Measurements from ENCODE around the gene CHD2.
"Not testable (repeated sequence)": the region's sequence is repeated elsewhere in the genome, so short reads cannot be mapped to it uniquely, and the experiment has no call there.

The CHD2 gene

DNA sequence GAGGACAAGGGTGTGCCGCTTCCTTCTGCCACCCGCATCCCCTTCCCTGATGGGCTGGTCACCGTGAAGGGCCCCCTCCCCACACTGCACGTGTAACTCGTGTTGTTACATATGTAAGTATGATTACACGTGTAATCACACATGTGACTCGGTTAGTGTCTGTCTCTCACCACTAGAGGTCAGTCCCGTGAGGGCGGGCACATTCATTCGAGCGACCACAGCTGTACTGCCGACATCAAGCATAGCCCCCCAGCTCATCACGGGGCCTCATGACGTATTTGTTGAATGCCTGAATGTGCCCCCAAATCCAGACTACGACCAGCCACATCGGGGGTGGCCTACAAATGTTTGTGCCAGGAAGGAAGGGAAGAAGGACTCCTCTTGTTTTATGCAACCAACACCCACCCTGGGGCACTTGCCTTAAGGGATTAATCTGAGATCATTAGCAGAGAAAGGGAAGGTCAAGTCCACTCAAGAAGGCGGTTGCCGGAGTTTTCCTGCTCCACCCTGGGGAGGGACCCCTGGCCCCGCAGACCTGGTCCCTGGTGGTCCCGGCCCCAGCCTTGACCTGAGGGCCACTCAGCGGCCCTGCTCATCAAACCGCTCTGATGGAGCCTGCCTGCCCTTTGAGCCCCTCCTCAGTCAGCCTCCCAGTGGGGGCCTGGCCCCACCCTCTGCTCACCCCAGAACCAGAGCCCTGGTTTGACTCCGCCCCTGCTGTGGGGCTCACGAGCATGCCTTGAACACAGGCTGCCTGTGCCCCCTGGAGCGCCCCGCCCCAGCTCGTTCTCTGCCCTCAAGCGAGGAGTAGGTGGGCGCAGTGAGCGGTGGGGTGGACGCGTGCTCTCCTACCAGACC lies 136.1 kb downstream of the CHD2 start:
- DNase-seq (ENCODE audit: low read depth) = peak; percentile 8

GRCh38 chr15:93036951-93037819 lies 137.1 kb downstream of the CHD2 start:
- DNase-seq (ENCODE audit: low read depth) = no peak

DNA sequence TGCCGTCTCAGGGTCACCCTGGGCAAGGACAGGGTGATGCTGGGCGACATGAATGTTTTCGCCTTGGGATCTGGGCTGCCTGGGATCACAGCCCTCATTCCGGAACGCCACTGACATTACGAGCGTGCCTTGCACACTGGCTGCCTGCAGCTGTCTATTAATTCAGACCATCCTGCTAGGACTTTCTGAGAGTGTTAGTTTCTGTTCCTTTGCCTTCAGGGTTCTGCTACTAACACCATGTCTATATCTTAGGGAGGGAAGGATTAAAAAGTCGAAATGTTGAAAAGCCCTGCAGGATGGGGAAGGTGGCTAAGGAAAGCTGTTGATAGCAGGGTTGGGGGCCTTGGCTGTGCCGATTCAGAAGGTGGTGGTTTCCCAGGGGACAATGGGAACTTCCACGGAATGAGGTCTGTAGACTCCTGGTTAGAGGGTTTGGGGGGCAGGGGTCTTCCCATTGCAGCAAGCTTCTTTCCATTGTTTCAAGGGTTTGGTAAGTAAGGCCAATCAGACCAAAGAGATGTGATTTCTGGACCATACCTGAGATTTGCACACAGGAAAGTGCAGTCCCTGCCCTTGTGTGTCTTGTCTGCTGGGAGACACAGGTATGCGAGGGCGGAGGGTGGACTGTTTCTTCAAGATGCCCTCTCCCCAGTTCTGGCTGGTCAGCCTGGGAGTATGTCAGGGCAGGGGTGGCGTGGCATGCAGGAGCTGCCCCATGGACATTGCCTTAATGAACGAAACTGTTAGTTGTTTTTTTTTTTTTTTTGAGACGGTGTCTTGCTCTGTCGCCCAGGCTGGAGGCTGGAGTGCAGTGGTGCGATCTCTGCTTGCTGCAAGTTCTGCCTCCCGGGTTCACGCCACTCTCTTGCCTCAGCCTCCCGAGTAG lies 137.9 kb downstream of the CHD2 start:
- no peak for DNase-seq (ENCODE audit: low read depth)

DNA sequence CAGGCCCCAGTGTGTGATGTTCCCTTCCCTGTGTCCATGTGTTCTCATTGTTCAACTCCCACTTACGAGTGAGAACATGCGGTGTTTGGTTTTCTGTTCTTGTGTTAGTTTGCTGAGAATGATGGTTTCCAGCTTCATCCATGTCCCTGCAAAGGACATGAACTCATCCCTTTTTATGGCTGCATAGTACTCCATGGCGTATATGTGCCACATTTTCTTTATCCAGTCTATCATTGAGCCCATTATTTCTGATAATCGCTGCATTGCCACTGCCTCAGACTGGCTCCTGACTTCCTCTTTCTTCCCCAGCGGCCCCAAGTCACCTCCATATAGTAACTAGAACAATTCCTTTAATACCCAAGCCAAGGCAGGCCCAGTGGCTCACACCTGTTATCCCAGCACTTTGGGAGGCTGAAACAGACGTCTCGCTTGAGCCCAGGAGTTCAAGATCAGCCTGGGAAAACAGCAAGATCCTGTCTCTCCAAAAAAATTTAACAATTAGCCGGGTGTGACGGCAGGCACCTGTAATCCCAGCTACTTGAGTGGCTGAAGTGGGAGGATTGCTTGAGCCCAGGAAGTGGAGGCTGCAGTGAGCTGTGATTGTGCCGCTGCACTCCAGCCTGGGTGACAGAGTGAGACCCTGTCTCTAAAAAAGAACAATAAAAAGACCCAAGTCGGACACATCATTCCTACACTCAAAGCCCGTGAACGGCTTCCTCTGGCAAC lies 139.6 kb downstream of the CHD2 start:
- DNase-seq (ENCODE audit: low read depth) = not testable (repeated sequence)

DNA sequence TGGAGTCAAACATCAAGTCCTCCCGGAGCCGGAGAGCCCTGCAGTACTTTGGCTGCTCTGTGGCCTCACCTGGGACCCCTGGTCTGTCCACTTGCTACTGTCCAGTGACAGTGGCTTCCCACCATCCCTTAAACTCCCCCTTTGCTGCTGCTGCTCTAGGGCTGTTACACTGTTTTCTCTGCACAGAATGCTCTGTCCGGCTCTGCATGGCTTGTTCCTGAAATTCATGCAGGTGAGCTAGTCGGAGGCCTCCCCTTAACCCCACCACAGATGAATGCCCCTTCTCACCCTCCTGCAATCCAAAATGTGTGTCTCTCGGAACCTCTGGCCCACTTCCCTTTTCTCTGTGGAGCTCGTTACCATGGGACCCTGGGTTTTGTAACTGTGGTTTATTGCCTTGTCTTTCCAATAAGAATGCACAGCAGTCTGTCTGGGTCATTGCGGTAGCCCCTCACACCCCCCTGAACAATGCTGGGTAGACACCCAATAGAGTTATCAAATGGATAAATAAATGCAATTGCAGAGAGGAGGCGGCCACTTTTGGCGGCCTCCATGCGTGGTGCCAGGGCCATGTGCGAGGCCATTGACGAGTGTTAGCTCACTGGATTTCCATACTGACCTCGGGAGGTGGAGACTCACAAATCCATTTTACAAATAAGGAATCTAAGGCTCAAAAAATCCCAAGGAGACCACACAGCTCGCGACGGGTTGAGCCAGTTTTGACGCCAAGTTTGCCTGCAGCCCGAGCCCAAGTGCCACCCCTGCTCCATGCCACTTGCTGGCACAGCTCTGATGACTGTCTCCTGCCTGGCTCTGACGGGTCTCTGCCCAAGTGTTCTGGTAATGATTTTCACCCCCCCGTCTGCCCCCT lies 140.4 kb downstream of the CHD2 start:
- DNase-seq (ENCODE audit: low read depth) = no peak

- DNase-seq (ENCODE audit: low read depth) = no peak
Observed at GRCh38 chr15:93041159-93041547, 141.0 kb downstream of the CHD2 start.

- no peak for DNase-seq (ENCODE audit: low read depth)
Observed at GRCh38 chr15:93042211-93042610, 142.1 kb downstream of the CHD2 start.

DNA sequence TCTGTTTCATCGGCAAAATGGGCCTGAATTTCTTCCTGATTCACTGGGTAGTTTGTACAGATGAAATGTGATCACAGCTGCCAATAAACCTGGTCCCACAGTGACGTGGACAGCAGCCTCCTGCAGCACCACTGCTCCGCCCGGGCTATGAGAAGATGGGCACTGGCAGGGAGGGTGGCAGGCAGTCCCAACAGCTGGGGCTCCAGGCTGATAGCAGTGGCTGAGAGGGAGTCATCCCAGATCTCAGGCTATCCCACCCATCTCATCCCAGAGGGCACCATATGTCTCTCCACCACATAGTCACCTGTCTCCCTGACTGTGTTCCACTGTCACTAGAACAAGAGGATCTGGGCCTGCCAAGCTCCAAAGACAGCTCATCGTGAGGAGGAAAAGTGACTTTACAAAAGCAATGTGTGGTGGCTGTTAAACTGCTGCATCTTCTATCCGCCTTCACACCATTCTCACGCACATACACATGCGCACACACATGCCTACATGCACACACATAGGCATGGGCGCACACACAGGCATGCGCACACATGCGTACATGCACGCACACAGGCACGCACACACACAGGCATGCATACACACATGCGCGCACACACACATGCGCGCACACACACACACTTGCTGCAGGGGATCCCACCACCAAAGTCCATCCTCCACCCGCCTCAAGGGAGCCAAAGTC lies 142.7 kb downstream of the CHD2 start:
- DNase-seq (ENCODE audit: low read depth) = no peak

DNA sequence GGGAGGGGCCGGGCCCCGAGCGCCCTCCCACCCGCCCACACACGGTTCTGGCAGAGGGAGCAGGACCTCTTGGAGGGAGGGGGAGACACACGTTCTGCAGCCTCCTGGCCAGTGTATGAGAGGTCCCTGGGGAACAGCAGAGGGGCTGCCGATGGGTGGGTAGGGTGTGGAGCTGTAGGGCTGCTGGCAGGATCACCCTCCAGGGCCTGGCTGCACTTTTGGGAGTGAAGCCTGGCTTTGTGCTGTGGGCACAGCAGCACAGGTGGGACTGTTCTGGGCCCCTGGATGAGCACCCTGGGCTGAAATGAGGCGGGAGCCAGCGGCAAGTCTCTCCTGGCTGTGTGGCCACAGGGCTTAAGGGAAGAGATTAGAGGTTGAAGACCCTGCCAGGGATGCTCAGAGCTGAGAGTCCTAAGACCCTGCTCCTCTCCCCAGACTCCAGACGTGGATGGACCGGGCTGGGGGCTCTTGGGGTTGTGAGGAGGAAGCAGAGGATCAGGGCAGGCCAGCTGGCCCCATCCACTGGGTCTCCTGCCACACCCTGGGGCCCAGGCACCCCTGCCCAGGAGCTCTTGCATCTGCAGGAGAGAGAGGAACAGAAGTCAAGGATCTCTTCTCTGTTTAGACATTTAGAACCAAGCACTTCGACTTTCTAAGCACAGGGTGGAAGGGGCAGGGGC lies 143.6 kb downstream of the CHD2 start:
- no peak for DNase-seq (ENCODE audit: low read depth)

GRCh38 chr15:93044301-93045190 lies 144.4 kb downstream of the CHD2 start:
- no peak for DNase-seq (ENCODE audit: low read depth)

DNA sequence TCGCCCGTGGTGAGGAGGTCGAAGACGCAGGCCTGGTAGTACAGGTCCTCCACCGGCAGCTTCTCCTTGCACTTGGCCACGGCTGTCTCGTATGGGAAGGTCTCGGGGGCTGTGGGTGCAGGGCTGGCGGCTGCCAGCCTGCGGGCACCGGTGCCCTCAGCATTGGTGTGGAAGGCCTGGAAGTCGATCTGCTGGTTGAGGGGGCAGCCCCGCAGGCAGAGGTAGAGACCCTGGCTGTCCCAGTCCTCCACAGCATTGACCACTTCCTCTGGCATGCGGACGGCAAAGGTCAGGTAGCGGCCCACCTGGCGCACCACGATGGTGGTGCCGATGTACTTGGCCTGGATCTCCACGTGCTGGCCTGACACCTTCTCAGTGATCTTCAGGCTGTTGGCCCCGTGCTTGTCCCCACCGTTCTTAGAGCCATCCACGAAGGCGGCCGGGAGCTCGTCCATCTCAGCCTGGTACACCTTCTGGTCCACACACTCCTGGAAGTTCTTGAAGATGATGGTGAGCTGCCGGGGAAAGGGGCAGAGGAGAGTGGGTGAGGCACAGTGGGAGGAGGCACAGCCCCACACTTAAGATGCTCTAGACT lies 145.2 kb downstream of the CHD2 start:
- no peak for DNase-seq (ENCODE audit: low read depth)

DNA sequence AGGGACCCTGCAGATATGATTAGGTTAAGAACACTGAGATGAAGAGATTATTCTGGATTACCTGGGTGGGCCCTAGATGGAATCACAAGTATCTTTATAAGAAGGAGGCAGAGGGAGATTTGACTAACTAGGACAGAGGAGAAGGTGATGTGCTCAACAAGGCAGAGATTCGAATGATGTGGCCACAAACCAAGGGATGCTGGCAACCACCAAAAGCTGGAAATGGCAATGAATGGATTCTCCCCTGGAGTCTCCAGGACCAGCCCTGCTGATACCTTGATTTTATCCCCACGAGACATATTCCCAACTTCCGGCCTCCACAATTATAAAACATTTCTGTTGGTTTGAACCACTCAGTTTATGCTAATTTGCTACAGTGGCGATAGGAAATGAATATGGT lies 146.0 kb downstream of the CHD2 start:
- DNase-seq (ENCODE audit: low read depth) = no peak

DNA sequence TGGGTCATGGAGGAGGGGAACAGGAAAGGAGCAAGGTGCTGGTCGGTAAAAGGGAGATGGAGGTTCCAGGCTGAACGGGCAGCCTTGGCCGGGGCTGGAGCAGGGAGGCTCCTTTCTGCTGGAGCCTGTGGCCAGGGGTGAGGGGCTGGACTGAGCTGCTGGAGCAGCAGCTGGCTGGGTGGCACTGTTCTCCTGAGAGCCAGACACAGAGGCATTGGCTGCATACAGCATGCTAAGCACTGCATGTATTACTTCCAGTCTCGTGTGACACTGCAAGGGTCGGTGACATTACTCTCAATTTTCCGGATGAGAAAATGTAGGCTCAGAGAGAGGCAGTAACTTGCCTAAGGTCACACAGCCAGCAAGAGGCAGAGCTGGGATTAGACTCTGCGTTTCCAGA lies 146.6 kb downstream of the CHD2 start:
- DNase-seq (ENCODE audit: low read depth) = no peak

DNA sequence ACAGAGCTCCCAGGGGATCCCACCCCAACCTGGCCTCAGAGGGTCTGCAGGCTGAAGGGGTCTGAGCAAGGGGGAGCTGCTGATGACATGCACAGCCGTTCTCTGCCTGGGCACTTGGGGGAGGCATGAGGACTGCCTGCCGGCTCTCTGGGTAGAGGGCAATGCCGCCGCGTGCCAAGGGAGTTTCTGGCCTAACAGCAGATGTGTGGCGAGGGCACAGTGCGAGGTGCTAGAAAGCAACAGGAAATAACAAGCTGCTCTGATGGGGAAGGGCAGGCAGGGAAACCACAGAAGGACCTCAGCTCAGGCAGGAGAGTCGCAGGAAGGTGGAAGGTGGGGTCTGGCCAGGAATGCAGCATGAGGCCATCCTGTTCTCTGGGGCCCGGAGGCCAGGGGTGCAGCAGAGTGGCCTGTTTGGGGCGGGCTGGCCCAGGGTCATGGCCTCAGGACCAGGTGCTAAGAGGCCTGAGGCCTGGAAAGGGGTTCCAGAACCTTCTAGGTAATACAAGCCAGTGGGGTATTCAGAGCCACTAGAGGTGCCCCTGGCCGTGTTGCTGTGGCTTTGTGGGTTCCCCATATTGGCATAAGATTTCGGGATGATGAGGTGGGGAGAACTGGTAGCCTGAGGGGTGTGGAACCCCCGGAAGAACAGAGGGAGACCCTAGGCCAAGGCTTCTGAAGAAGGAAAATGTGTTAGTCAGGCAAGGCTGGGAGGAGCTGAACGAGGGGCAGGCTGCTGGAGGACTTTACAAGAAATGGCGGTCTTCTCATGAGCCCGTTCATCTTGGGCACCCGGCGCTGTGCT lies 147.7 kb downstream of the CHD2 start:
- DNase-seq (ENCODE audit: low read depth) = no peak

DNA sequence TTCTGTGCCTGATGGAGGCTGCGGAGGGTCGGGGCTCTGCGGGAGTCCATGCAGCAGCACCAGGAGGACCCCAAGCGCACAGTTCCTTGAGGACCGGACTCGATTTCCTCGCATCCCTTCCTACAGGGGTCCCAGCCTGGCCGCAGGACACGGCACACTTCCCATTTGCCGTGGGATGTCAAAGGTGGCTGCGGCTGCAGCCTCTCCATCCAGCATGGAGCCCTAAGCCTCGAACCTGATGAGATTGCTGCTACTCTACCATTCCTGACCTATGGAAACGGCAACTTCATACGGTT lies 148.2 kb downstream of the CHD2 start:
- DNase-seq (ENCODE audit: low read depth) = no peak

- no peak for DNase-seq (ENCODE audit: low read depth)
Observed at GRCh38 chr15:93048759-93049161, 148.6 kb downstream of the CHD2 start.

DNA sequence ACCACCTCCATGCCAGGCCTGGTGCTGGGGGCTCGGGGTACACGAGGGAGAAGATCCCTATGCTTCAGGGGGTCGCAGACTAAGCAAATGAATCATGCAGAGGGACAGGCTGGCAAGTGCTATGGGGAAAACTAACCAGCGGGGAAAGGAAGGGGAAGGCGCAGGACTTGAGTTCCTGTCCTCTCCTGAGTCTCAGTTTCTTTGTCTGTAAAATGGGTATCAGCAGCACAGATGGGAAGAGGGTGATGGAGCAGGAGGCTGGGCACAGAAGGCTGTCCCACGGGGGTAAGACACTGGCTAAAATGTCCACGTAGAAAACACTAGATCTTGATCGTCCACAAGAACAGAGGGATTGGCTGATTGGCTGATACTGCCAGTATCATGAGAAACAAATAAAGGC lies 149.1 kb downstream of the CHD2 start:
- DNase-seq (ENCODE audit: low read depth) = no peak

Data from stimulated activated CD8-positive, alpha-beta memory T cell treated with anti-CD3 and anti-CD28 coated beads, Interleukin-15, amount 100 ng/mL, for 24 hours (primary cell).